ENCODE measurements around the gene KIRREL3.

The KIRREL3 gene

DNA sequence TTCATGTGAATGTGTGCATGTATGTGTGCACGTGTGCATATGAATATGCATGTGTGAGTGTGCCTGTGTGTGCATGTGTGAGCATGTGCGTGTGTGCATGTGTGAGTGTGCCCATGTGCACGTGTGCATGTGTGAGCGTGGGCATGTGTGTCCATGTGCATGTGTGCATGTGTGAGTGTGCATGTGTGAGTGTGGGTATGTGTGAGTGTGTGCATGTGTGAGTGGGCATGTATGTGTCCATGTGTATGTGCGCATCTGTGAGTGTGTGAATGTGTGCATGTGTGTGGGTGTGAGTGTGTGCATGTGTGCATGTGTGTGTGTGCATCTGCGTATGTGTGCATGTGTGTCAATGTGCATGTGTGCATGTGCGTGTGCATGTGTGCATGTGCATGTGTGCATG, 550.4 kb downstream of the KIRREL3 start:
- DNase-seq (ENCODE audit: low read depth, low spot score) = no peak

- DNase-seq (ENCODE audit: low read depth, low spot score) = no peak
Measured at GRCh38 chr11:126446581-126446980, 554.0 kb downstream of the KIRREL3 start.

GRCh38 chr11:126444072-126444471, 556.5 kb downstream of the KIRREL3 start:
- no peak for DNase-seq (ENCODE audit: low read depth, low spot score)

GRCh38 chr11:126443120-126443519, 557.5 kb downstream of the KIRREL3 start:
- no peak for DNase-seq (ENCODE audit: low read depth, low spot score)

DNA sequence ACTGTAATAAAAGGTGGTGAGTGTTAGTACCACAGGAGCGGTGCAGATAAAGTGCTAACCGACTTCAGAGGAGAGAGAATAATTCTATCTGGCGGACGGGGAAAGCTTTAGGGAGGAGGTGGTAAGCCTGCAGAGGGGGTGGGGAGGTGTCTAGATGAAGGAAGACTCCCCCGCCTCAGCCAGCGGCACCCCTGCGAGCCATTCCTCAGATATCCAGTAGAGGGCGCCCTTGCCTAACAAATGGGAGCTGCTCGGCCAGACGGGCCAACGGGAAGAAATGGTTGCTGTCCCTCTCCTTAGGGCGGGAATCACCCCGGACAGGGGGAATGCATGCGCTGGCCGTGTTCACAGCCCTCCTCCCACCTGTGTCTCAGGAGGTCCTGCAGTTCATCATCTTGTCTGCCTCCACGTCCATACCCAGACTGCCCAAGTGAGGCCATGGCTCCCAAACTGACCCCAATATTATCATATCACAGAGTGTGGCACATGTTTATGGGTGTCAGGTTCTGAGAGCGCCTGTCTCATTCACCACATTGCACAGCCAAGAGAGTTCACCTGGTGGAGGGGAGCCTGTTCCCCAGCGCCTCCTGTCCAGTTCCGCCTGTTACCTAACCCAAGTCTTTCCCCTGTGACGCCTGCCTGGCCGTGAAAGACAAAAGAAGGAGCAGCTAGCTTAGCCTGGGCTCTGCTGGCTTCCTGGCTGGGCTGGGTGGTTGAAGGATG, 559.6 kb downstream of the KIRREL3 start:
- DNase-seq (ENCODE audit: low read depth, low spot score) = no peak

DNA sequence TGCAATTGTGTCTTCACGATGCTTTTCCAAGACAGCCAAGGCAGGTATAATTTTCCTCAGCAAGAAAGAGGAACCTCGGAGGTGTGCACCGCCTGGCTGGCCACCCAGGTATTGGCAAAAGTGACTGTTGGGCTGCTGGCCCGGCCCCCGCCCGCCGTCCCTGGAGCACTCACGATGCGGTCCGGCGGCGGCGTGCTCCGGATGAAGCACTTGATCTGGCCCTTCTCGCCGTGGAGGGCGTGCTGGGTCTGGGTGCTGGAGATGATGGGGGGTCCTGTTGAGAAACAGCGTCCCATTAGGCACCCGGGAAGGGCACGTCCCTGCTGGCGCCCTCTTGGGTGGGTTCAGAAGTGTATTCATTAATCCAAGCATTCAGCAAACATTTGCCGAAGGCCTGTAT, 560.3 kb downstream of the KIRREL3 start:
- no peak for DNase-seq (ENCODE audit: low read depth, low spot score)

DNA sequence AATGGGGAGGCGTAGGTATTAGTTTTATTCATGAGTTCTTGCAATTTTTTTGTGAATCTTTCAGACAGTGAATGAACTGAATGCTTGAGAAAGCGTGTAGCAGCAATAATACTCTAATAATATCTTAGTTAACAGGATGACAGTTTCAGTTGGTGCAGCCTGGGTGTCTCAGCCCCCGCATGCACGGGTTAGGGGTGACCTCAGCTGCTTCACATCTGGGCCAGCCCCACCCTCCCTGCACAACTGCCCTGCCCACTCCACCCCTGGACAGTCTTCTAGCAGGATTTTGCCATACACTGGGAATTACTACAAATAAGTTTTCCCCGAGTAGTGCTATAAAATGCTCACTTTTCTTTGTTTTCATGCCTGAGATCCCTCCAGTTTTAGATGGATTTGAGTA, 561.9 kb downstream of the KIRREL3 start:
- DNase-seq (ENCODE audit: low read depth, low spot score) = no peak

- no peak for DNase-seq (ENCODE audit: low read depth, low spot score)
Measured at GRCh38 chr11:126438272-126438671, 562.3 kb downstream of the KIRREL3 start.

- DNase-seq (ENCODE audit: low read depth, low spot score) = no peak
Measured at GRCh38 chr11:126437731-126438130, 562.8 kb downstream of the KIRREL3 start.

DNA sequence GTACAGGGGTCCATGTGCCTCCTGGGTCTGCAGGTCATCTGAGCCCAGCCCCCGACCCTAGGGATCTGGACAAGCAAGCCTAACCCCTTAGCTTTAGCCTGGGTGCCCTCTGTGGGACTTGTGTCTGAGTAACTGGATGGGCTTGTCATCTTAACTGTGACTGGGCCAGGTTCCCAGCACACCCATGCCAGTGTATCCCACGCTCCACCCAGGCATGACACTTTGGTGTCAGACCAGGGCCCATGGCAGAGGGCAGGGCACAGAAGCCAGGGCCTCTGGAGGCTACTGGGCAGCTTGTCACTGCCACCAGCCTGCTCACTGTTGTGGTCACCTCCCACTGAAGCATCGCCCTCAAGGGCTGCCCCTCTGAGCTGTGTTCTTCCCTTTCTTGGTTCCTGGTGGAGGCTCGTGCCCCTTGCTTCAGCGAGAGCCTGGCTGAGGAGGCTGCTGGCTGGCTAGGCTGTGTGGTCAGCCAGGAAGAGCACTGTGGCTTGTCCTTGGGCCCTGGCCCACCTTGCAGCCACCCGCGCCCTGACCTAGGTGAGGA, 564.3 kb downstream of the KIRREL3 start:
- no peak for DNase-seq (ENCODE audit: low read depth, low spot score)

DNA sequence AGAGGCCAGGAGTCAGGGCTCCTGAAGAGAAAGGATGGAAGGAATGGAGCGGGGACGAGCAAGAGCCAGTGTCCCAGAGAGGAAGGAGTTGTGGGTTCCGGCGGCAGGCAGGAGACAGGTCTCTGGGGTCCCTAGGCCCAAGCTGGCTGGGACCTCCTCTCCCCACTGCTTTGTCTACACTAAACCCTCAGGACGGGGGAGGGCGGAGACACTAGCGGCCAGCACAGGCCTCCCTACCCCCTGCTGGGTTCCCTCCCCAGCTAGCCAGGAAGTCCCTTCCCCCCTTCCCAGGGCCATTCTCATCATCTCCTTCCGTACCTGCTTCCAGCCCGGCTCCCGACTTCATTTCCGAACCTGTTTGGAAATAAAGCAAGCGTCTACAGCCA, 565.6 kb downstream of the KIRREL3 start:
- no peak for DNase-seq (ENCODE audit: low read depth, low spot score)

DNA sequence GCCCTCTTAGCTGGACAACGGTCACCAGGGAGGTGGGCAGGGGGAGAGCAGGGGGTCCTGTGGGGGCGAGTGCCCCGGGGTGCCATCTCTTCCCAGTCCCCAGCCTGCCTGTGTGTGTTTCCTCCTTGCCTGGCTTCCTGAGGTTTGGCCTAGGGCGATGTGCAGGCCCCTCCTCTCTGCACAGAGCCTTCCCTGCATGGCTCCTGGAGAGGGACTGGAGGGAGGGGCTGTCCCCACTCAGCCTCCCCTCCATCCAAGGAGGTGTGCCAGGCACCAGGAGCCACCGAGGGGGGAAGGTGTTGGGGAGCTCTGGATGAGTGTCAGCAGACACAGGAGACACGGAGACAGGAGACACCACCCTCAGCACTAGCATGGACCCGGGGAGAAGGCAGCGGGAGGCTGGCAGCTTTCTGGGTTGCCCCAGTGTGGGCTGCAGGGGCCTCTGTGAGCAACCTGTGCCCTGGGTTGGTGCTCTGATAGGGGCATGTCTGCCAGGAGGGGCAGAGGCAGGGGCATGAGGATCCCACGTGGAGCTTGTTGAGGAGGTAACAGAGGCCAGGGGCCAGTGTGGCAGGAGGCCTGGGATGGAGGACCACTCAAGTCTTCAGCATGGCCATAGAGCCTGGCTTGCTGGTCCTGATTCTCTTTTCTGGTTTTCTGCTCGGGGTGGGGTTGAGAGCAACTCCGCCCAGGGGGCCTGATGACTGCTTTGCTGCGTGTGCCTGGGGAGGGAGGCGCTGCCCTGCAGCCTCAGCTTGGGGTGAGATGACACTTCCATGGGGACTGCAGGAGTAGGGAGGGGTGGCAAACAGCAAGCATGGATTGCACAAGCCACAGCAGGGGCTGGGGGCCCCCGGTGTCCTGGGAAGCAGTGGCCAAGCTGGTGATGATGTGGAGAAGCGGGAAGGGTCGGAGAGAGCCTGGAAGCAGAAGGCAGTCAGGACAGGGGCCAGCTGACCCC, 566.3 kb downstream of the KIRREL3 start:
- no peak for DNase-seq (ENCODE audit: low read depth, low spot score)

DNA sequence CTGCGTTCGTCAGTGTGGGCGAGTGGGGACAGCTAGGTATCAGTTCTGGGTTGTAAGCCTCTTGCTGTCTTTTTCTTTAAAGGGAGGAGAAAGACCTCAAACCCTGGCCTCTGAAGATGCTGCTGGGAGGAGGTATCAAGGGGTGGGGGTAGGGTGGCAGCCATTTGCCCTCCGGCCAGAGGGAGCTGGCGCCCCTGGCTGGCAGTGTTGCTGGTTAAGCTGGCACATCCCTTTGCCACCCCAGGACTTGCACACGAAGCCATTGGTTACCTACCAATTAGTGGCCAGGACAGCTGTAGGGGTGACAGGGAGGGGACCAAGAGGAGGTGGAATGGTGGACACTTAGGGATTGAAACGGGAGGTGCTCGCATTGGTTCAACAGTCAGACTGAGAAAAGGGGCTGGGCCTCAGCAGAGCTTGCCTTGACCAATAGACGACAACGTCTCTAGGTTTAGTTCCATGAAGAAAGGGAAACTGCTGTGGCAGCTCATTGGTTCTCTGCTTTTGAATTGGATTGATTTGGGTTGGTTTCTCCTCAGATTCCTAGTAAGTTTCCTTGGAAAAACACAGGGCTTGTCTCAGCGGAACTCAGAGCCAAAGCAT, 567.2 kb downstream of the KIRREL3 start:
- no peak for DNase-seq (ENCODE audit: low read depth, low spot score)

GRCh38 chr11:126432525-126432924, 568.0 kb downstream of the KIRREL3 start:
- DNase-seq (ENCODE audit: low read depth, low spot score) = no peak

- no peak for DNase-seq (ENCODE audit: low read depth, low spot score)
Measured at GRCh38 chr11:126432065-126432461, 568.5 kb downstream of the KIRREL3 start.

DNA sequence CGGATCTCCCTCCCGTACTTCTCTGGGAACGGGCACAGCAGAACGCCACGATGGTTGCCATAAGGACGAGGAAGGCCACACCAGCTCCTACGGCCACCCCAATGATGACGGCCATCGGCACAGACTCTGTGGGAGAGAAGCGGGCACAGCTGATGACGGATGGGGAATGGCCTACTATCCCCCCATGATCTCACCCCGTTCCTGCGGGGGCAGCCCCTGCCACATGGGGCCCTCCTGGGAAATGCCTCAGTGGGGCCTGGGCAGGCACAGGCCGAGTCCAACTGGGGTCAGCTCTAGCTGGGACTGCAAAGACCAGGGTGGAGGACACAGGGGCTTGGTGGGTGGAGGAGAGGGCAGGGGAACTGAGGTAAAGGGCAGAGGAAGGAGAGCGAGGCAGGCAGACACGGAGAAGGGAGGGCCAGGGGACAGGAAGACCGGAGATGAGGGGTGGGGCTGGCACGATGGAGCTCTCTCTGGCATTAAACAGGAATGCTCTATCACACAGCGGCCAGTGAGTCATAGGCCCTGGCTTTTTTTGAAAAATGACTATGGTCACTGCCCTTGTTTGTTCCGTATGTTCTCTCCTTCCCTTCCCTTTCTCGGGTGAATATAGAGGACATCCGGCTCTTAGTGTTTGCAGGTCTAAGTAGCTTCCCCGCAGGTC, 569.0 kb downstream of the KIRREL3 start:
- DNase-seq (ENCODE audit: low read depth, low spot score) = no peak

DNA sequence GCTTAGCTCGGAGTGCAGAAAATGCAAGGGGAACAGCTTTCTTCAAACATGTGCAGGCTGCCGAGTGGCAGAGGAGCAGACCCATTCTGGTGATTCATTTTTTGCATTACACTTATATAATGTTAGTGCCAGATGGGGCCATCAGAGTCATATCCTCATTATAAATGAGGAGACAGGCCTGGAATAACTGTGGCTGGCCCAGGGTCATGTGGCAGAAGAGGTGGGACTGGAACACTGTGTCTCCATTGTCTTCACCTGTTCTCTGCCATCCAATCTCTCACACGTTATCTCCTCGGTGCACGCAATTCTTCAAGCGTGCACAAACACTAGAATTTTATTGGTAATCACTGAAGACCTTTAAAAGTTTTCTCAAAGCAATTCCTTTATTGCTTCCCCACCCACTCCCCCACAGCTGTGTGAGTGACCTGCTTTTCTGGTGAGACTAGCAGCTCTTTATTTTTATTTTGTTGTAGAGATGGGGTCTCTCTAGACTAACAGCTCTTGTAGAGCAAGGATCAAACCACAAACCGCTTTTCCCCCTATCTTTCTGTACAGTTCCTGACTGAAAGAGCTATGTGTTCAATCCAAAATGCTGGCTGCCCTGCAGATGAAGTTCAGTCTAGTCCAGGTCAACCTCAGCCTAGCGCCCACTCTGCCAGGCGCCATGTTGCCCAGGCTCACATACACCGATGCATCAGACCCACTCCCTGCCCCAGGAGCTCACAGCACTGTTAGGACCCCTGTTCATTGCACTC, 569.8 kb downstream of the KIRREL3 start:
- no peak for DNase-seq (ENCODE audit: low read depth, low spot score)

GRCh38 chr11:126426820-126427749, 573.5 kb downstream of the KIRREL3 start:
- no peak for DNase-seq (ENCODE audit: low read depth, low spot score)

DNA sequence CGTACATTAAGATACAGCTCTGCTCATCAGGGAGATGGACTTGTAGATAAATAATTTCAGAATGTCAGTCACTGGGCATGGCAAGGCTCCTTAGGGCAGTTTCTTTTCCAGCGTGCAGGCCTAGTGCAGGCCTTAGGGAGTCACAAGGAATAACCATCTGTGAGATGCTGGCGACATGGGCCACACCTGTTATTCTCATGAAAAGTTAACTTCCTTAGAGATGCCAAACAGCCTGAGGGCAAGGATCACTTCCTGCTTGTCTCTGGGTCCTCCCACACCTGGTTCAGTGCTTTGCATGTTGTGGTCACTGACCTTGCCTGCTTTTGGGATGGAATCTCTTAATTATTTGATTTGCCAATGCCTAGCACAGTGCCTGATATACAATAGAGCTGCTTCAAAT, 574.5 kb downstream of the KIRREL3 start:
- DNase-seq (ENCODE audit: low read depth, low spot score) = no peak

All from smooth muscle cell of the brain vasculature (primary cell).